GM23338 (cell line): ENCODE data around the gene SCN3B. TPM values are rescaled to one million over a fixed set of nuclear protein-coding genes. Genes with fewer than 3 reads are reported as not detected.

Experiments used
- ATAC-seq: fragments of 200-7000 bp; cut with Tn5 transposase; 3 replicates; pipeline ENCODE4 v1.9.1; 2020
- DNase-seq: peaks from one replicate; pipeline ENCODE4 v3.0.0-alpha.2; 2015; ENCODE audit warnings: low spot score
- H2AFZ ChIP-seq: fragments of 200-600 bp; sonication (generic); 2 replicates; pipeline ENCODE4 v1.8.0; 2016; ENCODE audit warnings: antibody characterized with exemption, mild to moderate bottlenecking, moderate library complexity
- H3F3A ChIP-seq: fragments of 200-600 bp; sonication (generic); replicated peaks from 2 replicates; pipeline ENCODE4 v1.8.0; 2017; ENCODE audit warnings: antibody characterized with exemption, mixed run types, low read depth
- H3K27ac ChIP-seq: fragments of 200-600 bp; sonication (generic); 2 replicates; pipeline ENCODE4 v1.6.1; 2016; ENCODE audit warnings: low read depth
- H3K27me3 ChIP-seq: fragments of 200-600 bp; sonication (generic); 2 replicates; pipeline ENCODE4 v1.8.0; 2016; ENCODE audit warnings: mild to moderate bottlenecking, mixed run types, moderate library complexity; ENCODE audit not compliant: insufficient read depth
- H3K36me3 ChIP-seq: fragments of 200-600 bp; sonication (generic); 2 replicates; pipeline ENCODE4 v1.8.0; 2016; ENCODE audit warnings: mild to moderate bottlenecking; ENCODE audit not compliant: insufficient read depth
- H3K4me1 ChIP-seq: fragments of 200-600 bp; sonication (generic); 2 replicates; pipeline ENCODE4 v1.8.0; 2016; ENCODE audit warnings: mild to moderate bottlenecking, moderate library complexity; ENCODE audit not compliant: insufficient read depth
- H3K4me2 ChIP-seq: fragments of 200-600 bp; sonication (generic); 2 replicates; pipeline ENCODE4 v1.7.1; 2017; ENCODE audit warnings: mixed run types
- H3K4me3 ChIP-seq: fragments of 200-600 bp; sonication (generic); 2 replicates; pipeline ENCODE4 v1.6.1; 2016; ENCODE audit warnings: mixed run types
- H3K79me2 ChIP-seq: fragments of 200-600 bp; sonication (generic); replicated peaks from 2 replicates; pipeline ENCODE4 v1.8.0; 2017; ENCODE audit warnings: mild to moderate bottlenecking; ENCODE audit not compliant: insufficient read depth
- H3K9me2 ChIP-seq: fragments of 200-600 bp; sonication (generic); 2 replicates; pipeline ENCODE4 v1.8.0; 2017; ENCODE audit not compliant: insufficient read depth
- H4K20me1 ChIP-seq: fragments of 200-600 bp; sonication (generic); replicated peaks from 2 replicates; pipeline ENCODE4 v1.8.0; 2017; ENCODE audit warnings: mild to moderate bottlenecking; ENCODE audit not compliant: insufficient read depth
- H3K27ac Mint-ChIP-seq: 2 replicates; pipeline ENCODE4 v1.8.0; 2020; ENCODE audit warnings: inconsistent platforms, mild to moderate bottlenecking, moderate library complexity, mixed read lengths
- H3K27me3 Mint-ChIP-seq: 3 replicates; pipeline ENCODE4 v1.8.0; 2022; ENCODE audit warnings: low read depth, mild to moderate bottlenecking, moderate library complexity, mixed read lengths, inconsistent platforms; ENCODE audit not compliant: insufficient read depth, poor library complexity
- H3K36me3 Mint-ChIP-seq: 3 replicates; pipeline ENCODE4 v1.8.0; 2021; ENCODE audit warnings: low read depth, mild to moderate bottlenecking, inconsistent platforms, moderate library complexity, mixed read lengths
- H3K4me1 Mint-ChIP-seq: 3 replicates; pipeline ENCODE4 v1.8.0; 2020; ENCODE audit warnings: mild to moderate bottlenecking, inconsistent platforms, mixed read lengths
- H3K4me3 Mint-ChIP-seq: 3 replicates; pipeline ENCODE4 v1.8.0; 2021; ENCODE audit warnings: moderate library complexity, mild to moderate bottlenecking, inconsistent platforms, mixed read lengths
- H3K9me3 Mint-ChIP-seq: 3 replicates; pipeline ENCODE4 v1.8.0; 2020; ENCODE audit warnings: moderate library complexity, mild to moderate bottlenecking, inconsistent platforms, mixed read lengths
- CREB1 ChIP-seq: fragments of 250-450 bp; sonication (Bioruptor Pico); IDR thresholded peaks from 2 replicates; pipeline ENCODE4 v1.5.0; 2020; ENCODE audit warnings: low read depth, mild to moderate bottlenecking, moderate library complexity
- EZH2 ChIP-seq: fragments of 200-600 bp; sonication (generic); IDR thresholded peaks from one replicate; pipeline ENCODE4 v1.8.0; 2017; ENCODE audit warnings: antibody characterized with exemption, mild to moderate bottlenecking, low read depth; ENCODE audit not compliant: unreplicated experiment
- EZH2phosphoT487 ChIP-seq: fragments of 200-600 bp; sonication (generic); IDR thresholded peaks from one replicate; pipeline ENCODE4 v1.8.1; 2018; ENCODE audit warnings: antibody characterized with exemption; ENCODE audit not compliant: unreplicated experiment
- NANOG ChIP-seq: IDR thresholded peaks from 2 replicates; pipeline ENCODE4 v1.6.1; 2016; ENCODE audit warnings: antibody characterized with exemption, borderline replicate concordance
- ZNF114 ChIP-seq: fragments of 250-450 bp; sonication (Bioruptor Pico); IDR thresholded peaks from 2 replicates; pipeline ENCODE4 v1.5.0; 2020; ENCODE audit warnings: mild to moderate bottlenecking, moderate library complexity
- polyA plus RNA-seq: library from polyadenylated mRNA; unstranded; fragments of >200 nt; fragmentation: Nextera tagmentation; extraction: Ambion mirVana; gene quantifications from 2 replicates; pipeline ENCODE4 v1.2.1, GENCODE V29; 2016
- total RNA-seq: library from RNA; depleted of rRNA; stranded (reverse); fragments of >200 nt; shearing (Covaris generic); gene quantifications from 2 replicates; pipeline ENCODE4 v1.2.3, GENCODE V29; 2014
- TF ChIP-seq, protein P1 (sequence below): fragments of 250-450 bp; sonication (Bioruptor Pico); IDR thresholded peaks from 2 replicates; pipeline ENCODE4 v1.5.0; 2020; ENCODE audit warnings: mild to moderate bottlenecking, moderate library complexity
- TF ChIP-seq, protein P2 (sequence below): IDR thresholded peaks from 2 replicates; pipeline ENCODE4 v1.6.1; 2016; ENCODE audit warnings: antibody characterized with exemption

The SCN3B gene
- total and polyA plus RNA-seq, 2 experiments from 2014 or later: 0.74 to 1.7 TPM

DNA sequence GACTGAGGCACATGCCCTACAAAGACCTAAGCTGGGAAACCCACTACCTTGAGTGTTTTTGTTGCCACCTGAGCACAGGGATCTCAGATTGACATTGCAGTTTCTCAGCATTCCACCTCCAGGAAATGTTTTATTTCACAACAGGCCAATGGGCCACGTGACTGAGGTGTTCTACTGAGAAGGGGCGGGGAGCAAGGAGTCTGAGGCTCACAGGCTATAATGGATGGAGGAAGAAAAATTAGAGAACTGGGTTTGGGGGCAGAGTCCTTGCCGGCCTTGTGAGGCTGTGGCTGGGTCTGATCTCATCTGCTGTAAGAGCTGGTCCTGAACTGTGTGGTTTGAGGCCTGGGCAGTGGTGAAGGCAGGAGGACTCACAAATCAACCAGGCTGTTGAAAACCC lies 46.3 kb upstream of the SCN3B start (continued):
- TF ChIP-seq, protein P1, sequence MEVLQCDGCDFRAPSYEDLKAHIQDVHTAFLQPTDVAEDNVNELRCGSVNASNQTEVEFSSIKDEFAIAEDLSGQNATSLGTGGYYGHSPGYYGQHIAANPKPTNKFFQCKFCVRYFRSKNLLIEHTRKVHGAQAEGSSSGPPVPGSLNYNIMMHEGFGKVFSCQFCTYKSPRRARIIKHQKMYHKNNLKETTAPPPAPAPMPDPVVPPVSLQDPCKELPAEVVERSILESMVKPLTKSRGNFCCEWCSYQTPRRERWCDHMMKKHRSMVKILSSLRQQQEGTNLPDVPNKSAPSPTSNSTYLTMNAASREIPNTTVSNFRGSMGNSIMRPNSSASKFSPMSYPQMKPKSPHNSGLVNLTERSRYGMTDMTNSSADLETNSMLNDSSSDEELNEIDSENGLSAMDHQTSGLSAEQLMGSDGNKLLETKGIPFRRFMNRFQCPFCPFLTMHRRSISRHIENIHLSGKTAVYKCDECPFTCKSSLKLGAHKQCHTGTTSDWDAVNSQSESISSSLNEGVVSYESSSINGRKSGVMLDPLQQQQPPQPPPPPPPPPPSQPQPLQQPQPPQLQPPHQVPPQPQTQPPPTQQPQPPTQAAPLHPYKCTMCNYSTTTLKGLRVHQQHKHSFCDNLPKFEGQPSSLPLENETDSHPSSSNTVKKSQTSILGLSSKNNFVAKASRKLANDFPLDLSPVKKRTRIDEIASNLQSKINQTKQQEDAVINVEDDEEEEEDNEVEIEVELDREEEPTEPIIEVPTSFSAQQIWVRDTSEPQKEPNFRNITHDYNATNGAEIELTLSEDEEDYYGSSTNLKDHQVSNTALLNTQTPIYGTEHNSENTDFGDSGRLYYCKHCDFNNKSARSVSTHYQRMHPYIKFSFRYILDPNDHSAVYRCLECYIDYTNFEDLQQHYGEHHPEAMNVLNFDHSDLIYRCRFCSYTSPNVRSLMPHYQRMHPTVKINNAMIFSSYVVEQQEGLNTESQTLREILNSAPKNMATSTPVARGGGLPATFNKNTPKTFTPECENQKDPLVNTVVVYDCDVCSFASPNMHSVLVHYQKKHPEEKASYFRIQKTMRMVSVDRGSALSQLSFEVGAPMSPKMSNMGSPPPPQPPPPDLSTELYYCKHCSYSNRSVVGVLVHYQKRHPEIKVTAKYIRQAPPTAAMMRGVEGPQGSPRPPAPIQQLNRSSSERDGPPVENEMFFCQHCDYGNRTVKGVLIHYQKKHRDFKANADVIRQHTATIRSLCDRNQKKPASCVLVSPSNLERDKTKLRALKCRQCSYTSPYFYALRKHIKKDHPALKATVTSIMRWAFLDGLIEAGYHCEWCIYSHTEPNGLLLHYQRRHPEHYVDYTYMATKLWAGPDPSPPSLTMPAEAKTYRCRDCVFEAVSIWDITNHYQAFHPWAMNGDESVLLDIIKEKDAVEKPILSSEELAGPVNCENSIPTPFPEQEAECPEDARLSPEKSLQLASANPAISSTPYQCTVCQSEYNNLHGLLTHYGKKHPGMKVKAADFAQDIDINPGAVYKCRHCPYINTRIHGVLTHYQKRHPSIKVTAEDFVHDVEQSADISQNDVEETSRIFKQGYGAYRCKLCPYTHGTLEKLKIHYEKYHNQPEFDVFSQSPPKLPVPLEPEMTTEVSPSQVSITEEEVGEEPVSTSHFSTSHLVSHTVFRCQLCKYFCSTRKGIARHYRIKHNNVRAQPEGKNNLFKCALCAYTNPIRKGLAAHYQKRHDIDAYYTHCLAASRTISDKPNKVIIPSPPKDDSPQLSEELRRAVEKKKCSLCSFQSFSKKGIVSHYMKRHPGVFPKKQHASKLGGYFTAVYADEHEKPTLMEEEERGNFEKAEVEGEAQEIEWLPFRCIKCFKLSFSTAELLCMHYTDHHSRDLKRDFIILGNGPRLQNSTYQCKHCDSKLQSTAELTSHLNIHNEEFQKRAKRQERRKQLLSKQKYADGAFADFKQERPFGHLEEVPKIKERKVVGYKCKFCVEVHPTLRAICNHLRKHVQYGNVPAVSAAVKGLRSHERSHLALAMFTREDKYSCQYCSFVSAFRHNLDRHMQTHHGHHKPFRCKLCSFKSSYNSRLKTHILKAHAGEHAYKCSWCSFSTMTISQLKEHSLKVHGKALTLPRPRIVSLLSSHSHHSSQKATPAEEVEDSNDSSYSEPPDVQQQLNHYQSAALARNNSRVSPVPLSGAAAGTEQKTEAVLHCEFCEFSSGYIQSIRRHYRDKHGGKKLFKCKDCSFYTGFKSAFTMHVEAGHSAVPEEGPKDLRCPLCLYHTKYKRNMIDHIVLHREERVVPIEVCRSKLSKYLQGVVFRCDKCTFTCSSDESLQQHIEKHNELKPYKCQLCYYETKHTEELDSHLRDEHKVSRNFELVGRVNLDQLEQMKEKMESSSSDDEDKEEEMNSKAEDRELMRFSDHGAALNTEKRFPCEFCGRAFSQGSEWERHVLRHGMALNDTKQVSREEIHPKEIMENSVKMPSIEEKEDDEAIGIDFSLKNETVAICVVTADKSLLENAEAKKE (CRISPR knock-in tag): no peak
- TF ChIP-seq NANOG: no peak
- TF ChIP-seq CREB1 (CRISPR knock-in tag): no peak

DNA sequence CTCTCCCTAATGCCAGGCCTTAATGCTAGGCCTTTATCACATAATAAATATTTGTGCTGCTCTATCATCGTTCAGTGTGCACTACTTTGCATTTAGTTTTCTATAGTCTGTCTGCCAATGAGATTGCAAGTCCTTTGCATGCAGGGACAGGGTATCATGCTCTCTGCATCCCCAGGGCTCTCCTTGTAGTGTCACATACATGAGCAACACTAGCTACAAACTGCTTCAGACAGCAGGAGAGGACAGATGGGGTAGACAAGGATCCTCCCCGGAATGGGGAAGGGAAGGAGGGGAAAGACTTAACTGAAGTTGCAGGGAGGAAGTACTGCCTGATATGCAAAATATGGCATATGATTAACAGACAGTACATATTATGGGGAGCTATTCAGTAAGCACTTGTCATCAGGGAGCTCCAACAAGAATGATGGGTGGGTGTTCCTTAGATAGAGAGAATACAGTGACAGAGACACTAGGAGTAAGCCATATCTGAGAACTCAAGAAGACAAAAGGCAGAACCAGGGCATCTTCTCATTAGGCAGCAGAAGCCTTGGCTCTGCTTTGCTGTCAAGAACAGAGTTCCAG lies 44.2 kb upstream of the SCN3B start:
- Mint-ChIP-seq H3K27ac (no peak overlapping the region), H3K36me3 (no peaks in the 10 kb centered on the region), H3K4me1 (no peaks in the 10 kb centered on the region; the same call in 2 of the 3 replicates), H3K9me3 (no peaks in the 10 kb centered on the region), H3K27me3 (peaks cover 4% of the 10 kb centered on the region), H3K4me3 (no peak overlapping the region)
- no peaks in the 10 kb centered on the region for H3K4me1 ChIP-seq
- H4K20me1 ChIP-seq: no peaks in the 10 kb centered on the region
- H3K27ac ChIP-seq: no peak overlapping the region
- H3K4me3 ChIP-seq: no peak overlapping the region
- no peaks in the 10 kb centered on the region for H3K36me3 ChIP-seq
- H3K79me2 ChIP-seq: no peaks in the 10 kb centered on the region
- no peaks in the 10 kb centered on the region for H3K27me3 ChIP-seq
- H2AFZ ChIP-seq: no peak overlapping the region
- no peaks in the 10 kb centered on the region for H3F3A ChIP-seq
- ATAC-seq (no peak), DNase-seq (no peak)
- no peaks in the 10 kb centered on the region for H3K9me2 ChIP-seq
- no peak overlapping the region for H3K4me2 ChIP-seq
- TF ChIP-seq NANOG (no peak), EZH2phosphoT487 (no peak), EZH2 (no peak), ZNF114 (CRISPR knock-in tag) (no peak)
- TF ChIP-seq, protein P1 (CRISPR knock-in tag): no peak
- TF ChIP-seq, protein P2, sequence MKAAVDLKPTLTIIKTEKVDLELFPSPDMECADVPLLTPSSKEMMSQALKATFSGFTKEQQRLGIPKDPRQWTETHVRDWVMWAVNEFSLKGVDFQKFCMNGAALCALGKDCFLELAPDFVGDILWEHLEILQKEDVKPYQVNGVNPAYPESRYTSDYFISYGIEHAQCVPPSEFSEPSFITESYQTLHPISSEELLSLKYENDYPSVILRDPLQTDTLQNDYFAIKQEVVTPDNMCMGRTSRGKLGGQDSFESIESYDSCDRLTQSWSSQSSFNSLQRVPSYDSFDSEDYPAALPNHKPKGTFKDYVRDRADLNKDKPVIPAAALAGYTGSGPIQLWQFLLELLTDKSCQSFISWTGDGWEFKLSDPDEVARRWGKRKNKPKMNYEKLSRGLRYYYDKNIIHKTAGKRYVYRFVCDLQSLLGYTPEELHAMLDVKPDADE: no peak
